DMS53 (cell line): ENCODE results near the gene ALS2.

ENCODE experiments used
- DNase-seq: peaks from one replicate; lab custom pipeline; 2025; lab: John Stamatoyannopoulos, UW

Gene ALS2

GRCh38 chr2:201754717-201755415 lies 25.9 kb downstream of the ALS2 start:
- no peak for DNase-seq

GRCh38 chr2:201751566-201751965 lies 29.2 kb downstream of the ALS2 start:
- no peak for DNase-seq

- no peak for DNase-seq
Observed at GRCh38 chr2:201746551-201746950, 34.2 kb downstream of the ALS2 start.

GRCh38 chr2:201735486-201735885 lies 45.2 kb downstream of the ALS2 start:
- peak; percentile 27 for DNase-seq

GRCh38 chr2:201734111-201734510 lies 46.6 kb downstream of the ALS2 start:
- DNase-seq, result no peak

DNA sequence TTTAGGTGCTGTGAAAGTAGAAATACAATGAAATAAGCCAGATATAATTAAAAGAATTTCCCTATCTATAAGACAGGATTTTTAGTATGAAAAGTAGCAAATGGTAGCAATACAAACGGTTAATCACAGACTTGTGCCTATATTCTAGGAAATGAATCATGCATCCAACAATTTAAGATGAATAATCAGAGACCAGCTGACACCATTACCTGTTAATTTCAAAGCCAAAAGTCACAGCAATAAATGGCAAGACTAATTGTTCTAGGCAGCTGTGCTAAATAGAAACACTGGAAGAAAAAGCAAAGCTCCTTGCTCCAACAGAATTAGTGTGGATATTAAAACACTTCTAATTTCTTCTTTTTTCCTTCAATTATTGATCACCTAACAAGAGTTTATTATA lies 47.2 kb downstream of the ALS2 start:
- DNase-seq, result no peak

DNA sequence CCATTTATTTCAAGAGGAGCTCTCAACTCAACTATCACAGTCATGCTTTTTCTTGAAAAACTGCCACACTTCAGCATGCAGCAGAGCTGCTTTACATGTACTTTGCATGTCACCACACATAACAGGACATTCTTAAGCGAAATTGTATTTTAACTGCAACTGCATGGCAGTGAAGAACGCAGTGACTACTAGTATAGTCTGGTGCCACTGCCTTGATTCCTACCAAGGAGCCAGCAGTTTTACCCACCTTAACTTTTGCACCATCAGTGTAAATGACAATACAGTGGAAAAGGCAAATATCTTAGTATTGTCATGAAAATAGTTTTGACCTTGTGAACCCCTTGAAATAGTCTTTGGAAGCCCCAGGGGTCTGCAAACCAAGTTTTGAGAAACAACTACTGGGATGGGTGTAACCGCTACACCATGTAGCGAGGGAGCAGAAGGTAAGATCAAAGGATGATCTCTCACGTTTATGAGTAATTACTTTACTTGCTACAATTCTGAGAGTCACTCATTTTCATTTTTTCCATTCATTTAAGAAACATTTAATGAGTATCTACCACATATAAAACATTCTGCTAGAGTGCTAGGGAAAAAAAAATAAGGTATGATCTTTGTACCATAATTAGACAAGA lies 50.0 kb downstream of the ALS2 start:
- DNase-seq, result no peak

DNA sequence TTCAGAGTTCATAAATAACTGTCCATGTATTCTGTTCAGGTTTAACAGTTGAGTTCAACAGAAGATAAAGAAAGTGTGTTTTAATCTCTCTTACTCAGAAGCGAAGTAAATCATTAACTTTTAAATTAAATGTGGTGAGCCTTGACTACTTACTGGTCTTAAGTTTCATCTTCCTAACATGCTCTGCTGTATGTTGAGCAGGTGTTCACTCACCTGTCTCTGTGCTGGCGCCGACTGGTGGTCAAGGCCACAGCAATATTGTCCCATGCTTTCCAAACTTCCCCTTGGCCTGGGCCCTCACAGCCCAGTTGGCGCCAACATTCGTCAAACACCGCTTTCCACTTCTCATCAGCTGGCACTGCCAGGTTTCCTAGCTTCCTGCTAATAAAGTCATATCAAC lies 65.3 kb downstream of the ALS2 start:
- peak; percentile 98 for DNase-seq

- DNase-seq, result no peak
Observed at GRCh38 chr2:201712726-201713125, 68.0 kb downstream of the ALS2 start.

GRCh38 chr2:201709747-201710146 lies 71.0 kb downstream of the ALS2 start:
- DNase-seq, result no peak

DNA sequence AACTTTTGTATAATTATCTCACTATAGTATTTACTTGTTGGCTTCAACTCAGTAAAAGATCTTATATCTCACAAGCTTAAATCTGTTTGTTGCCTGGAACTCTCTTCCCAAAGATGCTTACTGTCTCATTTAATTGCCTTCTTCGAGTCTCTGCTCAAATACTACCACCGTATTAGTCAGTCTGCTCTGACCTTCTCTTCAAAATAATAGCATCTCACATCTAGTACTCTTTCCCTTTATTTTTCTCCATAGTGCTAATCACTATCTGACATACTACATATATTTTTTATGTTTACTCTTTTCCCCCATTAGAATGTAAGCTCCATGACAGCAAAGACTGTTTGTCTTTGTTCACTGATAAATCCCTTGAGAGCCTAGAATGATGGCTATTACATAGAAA lies 71.7 kb downstream of the ALS2 start:
- DNase-seq, result no peak

GRCh38 chr2:201707753-201708152 lies 73.0 kb downstream of the ALS2 start:
- no peak for DNase-seq

- no peak for DNase-seq
Observed at GRCh38 chr2:201707142-201707541, 73.6 kb downstream of the ALS2 start.

GRCh38 chr2:201704536-201704935 lies 76.2 kb downstream of the ALS2 start:
- no peak for DNase-seq

DNA sequence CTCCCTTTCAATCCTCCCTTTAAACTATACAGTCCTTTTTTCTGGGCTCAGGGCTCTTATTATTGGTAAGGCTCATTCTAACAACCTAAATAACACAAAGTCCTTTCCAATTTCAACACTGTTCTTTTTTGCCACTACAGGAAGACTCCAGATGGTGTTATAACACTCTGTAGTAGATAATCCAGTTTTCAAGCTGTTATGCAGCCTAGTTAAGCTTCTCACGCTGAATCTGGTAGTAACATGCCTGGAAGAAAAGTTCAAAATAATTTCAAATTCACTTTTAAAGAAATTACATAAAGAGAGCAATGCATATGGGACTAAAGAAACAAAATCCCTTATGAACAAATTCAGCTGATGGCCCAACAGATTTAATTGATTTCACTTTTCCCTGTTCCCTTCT lies 79.1 kb downstream of the ALS2 start:
- DNase-seq, result no peak

GRCh38 chr2:201699416-201699815 lies 81.3 kb downstream of the ALS2 start:
- DNase-seq, result no peak

DNA sequence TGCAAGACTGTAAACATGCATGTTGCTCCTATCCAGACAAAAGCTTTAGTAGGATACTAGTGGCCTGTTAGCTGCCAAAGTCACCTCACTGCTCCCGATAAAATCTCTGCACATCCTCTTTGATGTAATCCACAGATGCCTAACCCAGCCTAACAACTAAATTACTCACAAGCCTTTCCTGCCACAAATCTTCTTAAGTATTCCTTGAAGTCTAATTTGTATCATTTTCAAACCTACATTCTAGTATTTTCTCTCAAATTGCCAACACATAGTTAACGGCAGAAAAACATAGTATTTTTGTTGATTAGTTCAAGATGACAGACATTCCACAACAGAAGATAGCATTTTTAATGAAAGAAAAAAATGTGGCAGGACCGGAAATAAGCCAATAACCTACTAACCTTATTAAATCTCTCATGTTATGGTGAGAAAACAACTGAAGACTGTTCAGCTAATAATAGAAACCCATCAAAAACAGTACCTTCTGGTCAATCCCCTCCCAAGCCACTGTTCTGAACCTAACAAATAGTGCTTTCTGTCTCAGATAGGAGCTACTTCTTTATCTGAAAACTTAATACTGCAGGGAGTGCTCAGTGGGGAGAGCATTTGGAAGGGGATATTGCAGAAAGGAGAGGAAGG lies 82.0 kb downstream of the ALS2 start, which contains the start of gene MPP4:
TSS of gene MPP4 (minus strand) at position 57 of the 639 bp plus-strand sequence. CDS start 4,690 bp downstream, outside the sequence.
- DNase-seq, result no peak

DNA sequence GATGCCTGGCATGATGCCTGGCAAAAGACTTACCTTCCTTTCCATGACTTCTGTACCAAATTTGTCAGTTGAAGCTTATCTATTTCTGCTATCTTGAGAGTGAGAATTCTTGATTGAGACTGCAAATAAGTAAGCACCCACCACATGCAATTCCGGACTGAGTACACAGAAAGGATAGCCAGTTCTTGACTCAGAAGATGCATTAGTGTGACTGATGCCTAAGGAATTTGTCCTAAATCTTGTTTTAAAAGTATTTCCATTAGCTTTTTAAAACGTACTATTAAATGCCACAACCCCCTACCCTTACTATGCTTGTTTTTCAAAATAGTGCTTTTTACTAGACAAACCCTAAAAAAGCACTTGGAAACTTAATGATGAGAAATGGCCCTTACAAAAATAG lies 82.8 kb downstream of the ALS2 start:
- DNase-seq, result no peak

DNA sequence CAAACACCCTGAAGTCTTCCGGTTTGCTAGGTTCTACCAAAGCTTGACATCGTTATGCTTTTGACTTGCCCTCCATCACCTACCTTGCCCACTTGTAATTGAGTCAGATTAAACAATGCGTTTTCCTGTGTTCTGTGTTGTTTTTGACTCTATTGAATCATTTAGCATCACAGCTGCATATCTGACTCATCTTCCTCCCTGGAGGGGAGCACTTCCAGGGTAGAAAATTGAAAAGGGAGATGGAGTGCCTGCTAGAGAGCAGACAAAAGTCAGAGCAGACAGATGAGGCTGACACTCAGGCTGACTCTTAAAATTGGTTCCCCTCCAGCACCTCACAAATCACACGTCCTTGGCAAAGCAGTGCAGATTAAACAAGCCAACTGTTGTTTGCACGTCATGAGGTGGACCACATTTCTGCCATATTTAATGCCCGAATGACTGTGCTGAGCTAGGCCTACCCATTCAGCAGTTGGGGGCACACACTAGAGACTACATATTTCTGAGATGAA lies 84.5 kb downstream of the ALS2 start:
- peak; percentile 72 for DNase-seq

GRCh38 chr2:201685156-201685555 lies 95.6 kb downstream of the ALS2 start:
- no peak for DNase-seq

DNA sequence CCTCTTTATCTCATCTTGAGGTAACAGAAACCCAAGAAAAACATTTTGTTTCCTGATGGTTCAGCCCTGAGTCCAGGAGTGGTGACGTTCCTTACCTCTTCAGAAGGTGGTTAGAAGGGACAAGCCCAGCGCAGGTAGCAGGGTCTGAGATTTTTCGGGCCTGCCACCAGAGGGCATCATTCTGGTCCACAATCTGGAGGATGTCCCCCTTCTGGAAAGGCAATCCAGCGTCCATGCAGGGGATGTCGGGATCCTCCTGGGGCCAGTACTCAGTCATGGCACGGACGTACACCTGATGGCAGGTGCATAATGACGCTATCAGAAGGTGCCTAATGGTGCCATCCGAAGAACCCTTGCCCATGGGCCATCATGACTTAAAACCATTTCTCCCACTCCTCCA lies 100.0 kb downstream of the ALS2 start:
- peak; percentile 68 for DNase-seq

- no peak for DNase-seq
Observed at GRCh38 chr2:201678401-201678800, 102.3 kb downstream of the ALS2 start.

GRCh38 chr2:201675454-201675853 lies 105.3 kb downstream of the ALS2 start:
- no peak for DNase-seq
